ENCODE data around the gene LTF.

DNA sequence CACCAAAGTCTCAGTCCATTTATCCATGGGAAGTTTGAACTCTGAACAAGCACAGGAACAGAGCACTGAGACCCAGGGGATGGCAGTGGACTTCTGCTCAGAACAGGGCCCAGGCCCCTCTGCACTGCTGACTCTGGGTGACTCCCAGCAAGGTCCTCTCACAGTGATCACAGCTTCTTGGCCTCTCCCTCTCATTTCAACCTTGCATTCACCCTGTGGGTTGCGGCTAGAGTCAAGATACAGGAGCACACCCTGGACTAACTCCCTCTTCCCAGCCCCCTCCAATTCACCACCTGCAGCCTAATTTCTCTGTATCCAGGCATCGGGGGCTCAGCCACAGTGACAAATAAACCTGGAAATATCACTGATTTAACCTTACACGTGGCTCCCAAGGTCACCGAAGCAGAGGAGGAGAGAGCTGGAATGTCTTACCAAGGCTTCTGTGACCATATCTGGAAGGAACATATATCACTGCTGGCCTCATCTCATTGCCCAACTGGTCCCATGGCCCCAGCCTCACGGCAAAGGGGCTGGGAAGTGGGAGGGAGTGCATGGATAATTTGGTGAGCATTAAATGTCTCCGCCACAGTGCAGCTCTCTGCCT is 34.3 kb upstream of the LTF start:
- TF ChIP-seq, protein P1, sequence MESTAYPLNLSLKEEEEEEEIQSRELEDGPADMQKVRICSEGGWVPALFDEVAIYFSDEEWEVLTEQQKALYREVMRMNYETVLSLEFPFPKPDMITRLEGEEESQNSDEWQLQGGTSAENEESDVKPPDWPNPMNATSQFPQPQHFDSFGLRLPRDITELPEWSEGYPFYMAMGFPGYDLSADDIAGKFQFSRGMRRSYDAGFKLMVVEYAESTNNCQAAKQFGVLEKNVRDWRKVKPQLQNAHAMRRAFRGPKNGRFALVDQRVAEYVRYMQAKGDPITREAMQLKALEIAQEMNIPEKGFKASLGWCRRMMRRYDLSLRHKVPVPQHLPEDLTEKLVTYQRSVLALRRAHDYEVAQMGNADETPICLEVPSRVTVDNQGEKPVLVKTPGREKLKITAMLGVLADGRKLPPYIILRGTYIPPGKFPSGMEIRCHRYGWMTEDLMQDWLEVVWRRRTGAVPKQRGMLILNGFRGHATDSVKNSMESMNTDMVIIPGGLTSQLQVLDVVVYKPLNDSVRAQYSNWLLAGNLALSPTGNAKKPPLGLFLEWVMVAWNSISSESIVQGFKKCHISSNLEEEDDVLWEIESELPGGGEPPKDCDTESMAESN (CRISPR knock-in tag; conservative IDR thresholded peaks at IDR 0.05): no peak
- TF ChIP-seq ZNF549 (CRISPR knock-in tag; IDR thresholded peaks at IDR 0.05): no peak
- TF ChIP-seq GATAD2A (CRISPR knock-in tag; IDR thresholded peaks at IDR 0.05): no peak
- TF ChIP-seq KDM1A (CRISPR knock-in tag; IDR thresholded peaks at IDR 0.05): no peak
- TF ChIP-seq ZNF451 (CRISPR knock-in tag; IDR thresholded peaks at IDR 0.05): no peak
- TF ChIP-seq JUND (CRISPR knock-in tag; IDR thresholded peaks at IDR 0.05): no peak
- no peak for TF ChIP-seq ATF7 (IDR thresholded peaks at IDR 0.05)
- TF ChIP-seq ATF7 (CRISPR knock-in tag; IDR thresholded peaks at IDR 0.05): no peak
- no peak for TF ChIP-seq ZNF256 (CRISPR knock-in tag; conservative IDR thresholded peaks at IDR 0.05)
- TF ChIP-seq, protein P2, sequence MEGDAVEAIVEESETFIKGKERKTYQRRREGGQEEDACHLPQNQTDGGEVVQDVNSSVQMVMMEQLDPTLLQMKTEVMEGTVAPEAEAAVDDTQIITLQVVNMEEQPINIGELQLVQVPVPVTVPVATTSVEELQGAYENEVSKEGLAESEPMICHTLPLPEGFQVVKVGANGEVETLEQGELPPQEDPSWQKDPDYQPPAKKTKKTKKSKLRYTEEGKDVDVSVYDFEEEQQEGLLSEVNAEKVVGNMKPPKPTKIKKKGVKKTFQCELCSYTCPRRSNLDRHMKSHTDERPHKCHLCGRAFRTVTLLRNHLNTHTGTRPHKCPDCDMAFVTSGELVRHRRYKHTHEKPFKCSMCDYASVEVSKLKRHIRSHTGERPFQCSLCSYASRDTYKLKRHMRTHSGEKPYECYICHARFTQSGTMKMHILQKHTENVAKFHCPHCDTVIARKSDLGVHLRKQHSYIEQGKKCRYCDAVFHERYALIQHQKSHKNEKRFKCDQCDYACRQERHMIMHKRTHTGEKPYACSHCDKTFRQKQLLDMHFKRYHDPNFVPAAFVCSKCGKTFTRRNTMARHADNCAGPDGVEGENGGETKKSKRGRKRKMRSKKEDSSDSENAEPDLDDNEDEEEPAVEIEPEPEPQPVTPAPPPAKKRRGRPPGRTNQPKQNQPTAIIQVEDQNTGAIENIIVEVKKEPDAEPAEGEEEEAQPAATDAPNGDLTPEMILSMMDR (CRISPR knock-in tag; IDR thresholded peaks at IDR 0.05): no peak
- no peak for TF ChIP-seq TBL1XR1 (IDR thresholded peaks at IDR 0.05; ENCODE audit: borderline replicate concordance, low read length, partially characterized antibody)
- TF ChIP-seq, protein P3, sequence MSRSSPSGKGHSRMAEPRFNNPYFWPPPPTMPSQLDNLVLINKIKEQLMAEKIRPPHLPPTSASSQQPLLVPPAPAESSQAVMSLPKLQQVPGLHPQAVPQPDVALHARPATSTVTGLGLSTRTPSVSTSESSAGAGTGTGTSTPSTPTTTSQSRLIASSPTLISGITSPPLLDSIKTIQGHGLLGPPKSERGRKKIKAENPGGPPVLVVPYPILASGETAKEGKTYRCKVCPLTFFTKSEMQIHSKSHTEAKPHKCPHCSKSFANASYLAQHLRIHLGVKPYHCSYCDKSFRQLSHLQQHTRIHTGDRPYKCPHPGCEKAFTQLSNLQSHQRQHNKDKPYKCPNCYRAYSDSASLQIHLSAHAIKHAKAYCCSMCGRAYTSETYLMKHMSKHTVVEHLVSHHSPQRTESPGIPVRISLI (CRISPR knock-in tag; IDR thresholded peaks at IDR 0.05; ENCODE audit: borderline replicate concordance): no peak

Data from HepG2 (cell line).